T47D (cell line): ENCODE results near the gene UBE2QL1.

ENCODE experiments used
- DNase-seq, 2 experiments: peaks; one replicate each; pipeline versions ENCODE4 v3.0.0 to v3.0.0-alpha.2; 2011 to 2012; ENCODE audit warnings: low read depth in 1 of 2, low spot score in 1 of 2
- JUND ChIP-seq: IDR thresholded peaks from 2 replicates; pipeline ENCODE4 v1.6.1; 2012; ENCODE audit warnings: low read depth
- in situ Hi-C: cut with HindIII; loops from 2 replicates; pipeline ENCODE4 v1.10.0; 2016; ENCODE audit warnings: low sequenced_read_pairs, low pct_unique_long_range_greater_than_20kb

The UBE2QL1 gene

GRCh38 chr5:6448622-6449464, at the start of gene UBE2QL1:
Gene UBE2QL1 (plus strand): TSS chr5:6448859. CDS start chr5:6448894, 35 bp downstream.
- in situ Hi-C loops: no loop called here
- no peak for TF ChIP-seq JUND
- DNase-seq: no peak

- in situ Hi-C loops: no loop called here
- DNase-seq: no peak
- no peak for TF ChIP-seq JUND
These were observed 48.4 kb upstream of the UBE2QL1 start for GRCh38 chr5:6399980-6400910.

- no peak for TF ChIP-seq JUND
- no peak for DNase-seq
- in situ Hi-C loops: no loop called here
These were observed 47.2 kb upstream of the UBE2QL1 start for GRCh38 chr5:6401410-6401809.

GRCh38 chr5:6402939-6403338, 45.7 kb upstream of the UBE2QL1 start:
- no peak for DNase-seq
- TF ChIP-seq JUND: no peak
- in situ Hi-C loops: no loop called here

- in situ Hi-C loops: no loop called here
- no peak for TF ChIP-seq JUND
- no peak for DNase-seq
These were observed 45.2 kb upstream of the UBE2QL1 start for GRCh38 chr5:6403416-6403815.

- in situ Hi-C loops: no loop called here
- TF ChIP-seq JUND: no peak
- no peak for DNase-seq
These were observed 44.5 kb upstream of the UBE2QL1 start for GRCh38 chr5:6404129-6404528.

GRCh38 chr5:6405591-6405990, 43.1 kb upstream of the UBE2QL1 start:
- TF ChIP-seq JUND: no peak
- in situ Hi-C loops: no loop called here
- no peak for DNase-seq

GRCh38 chr5:6407558-6408259, 41.0 kb upstream of the UBE2QL1 start:
- no peak for TF ChIP-seq JUND
- in situ Hi-C loops: no loop called here
- no peak for DNase-seq

- no peak for DNase-seq
- in situ Hi-C loops: no loop called here
- TF ChIP-seq JUND: no peak
These were observed 40.4 kb upstream of the UBE2QL1 start for GRCh38 chr5:6408260-6408596.

- in situ Hi-C loops: no loop called here
- no peak for TF ChIP-seq JUND
- no peak for DNase-seq
These were observed 39.8 kb upstream of the UBE2QL1 start for GRCh38 chr5:6408627-6409446.

- TF ChIP-seq JUND: no peak
- in situ Hi-C loops: no loop called here
- no peak for DNase-seq
These were observed 38.2 kb upstream of the UBE2QL1 start for GRCh38 chr5:6410421-6410820.

- in situ Hi-C loops: no loop called here
- no peak for DNase-seq
- TF ChIP-seq JUND: no peak
These were observed 37.5 kb upstream of the UBE2QL1 start for GRCh38 chr5:6411141-6411540.
